K562 (cell line): ENCODE results near the gene LPGAT1. TPM values are rescaled to one million over a fixed set of nuclear protein-coding genes. Genes with fewer than 3 reads are reported as not detected.
A peak's percentile ranks its signal among the peaks of the same experiment; 100 is the strongest.

Experiments
- ATAC-seq: fragments of 200-7000 bp; cut with Tn5 transposase; 3 replicates; pipeline ENCODE4 v1.9.1; 2020; ENCODE audit warnings: moderate library complexity
- BruUV-seq: library from RNA; stranded (reverse); fragments of 400-500 nt; replicated peaks from 2 replicates; lab custom pipeline; 2021; lab: Mats Ljungman, UMichigan
- CTCF ChIA-PET: fragments of 300-600 bp; formaldehyde crosslinking; extraction: SDS; loops from one replicate; lab custom pipeline; 2021; ENCODE audit warnings: low intra/inter-chr PET ratio; lab: Yijun Ruan, JAX
- POLR2A ChIA-PET: fragments of 300-600, 350-650 bp; sonication (Branson Sonifier 250); formaldehyde crosslinking; extraction: SDS; loops from one replicate; lab custom pipeline; 2021; ENCODE audit warnings: antibody characterized with exemption, inconsistent platforms; lab: Yijun Ruan, JAX
- DNase-seq, 4 experiments: peaks; one replicate each; pipeline versions ENCODE4 v3.0.0 to v3.0.0-alpha.2; 2011 to 2018; ENCODE audit warnings: low spot score in 3 of 4, mixed read lengths in 3 of 4; ENCODE audit errors: extremely low read depth in 1 of 4
- FAIRE-seq: peaks from 2 replicates; lab custom pipeline; 2011; peaks lifted over from hg19 to GRCh38; lab: Jason Lieb, UNC
- H2AFZ ChIP-seq: 2 replicates; pipeline ENCODE4 v1.6.0; 2011; ENCODE audit warnings: low read depth, low read length, control low read depth, inconsistent platforms
- H3K27ac ChIP-seq: fragments of 200-600 bp; 3 replicates; pipeline ENCODE4 v1.8.0; 2011; ENCODE audit warnings: low read depth, mild to moderate bottlenecking, control low read depth, inconsistent platforms, low read length, moderate library complexity, mixed read lengths; ENCODE audit errors: extremely low read depth
- H3K27me3 ChIP-seq, 2 experiments: fragments of 300-600 bp in 1 of 2; 2 replicates in 1 of 2; 3 replicates in 1 of 2; pipeline versions ENCODE4 v1.6.0 to v1.8.0; 2011; ENCODE audit warnings: inconsistent platforms in 2 of 2, low read length in 2 of 2, mild to moderate bottlenecking in 1 of 2, mixed read lengths in 1 of 2, moderate library complexity in 1 of 2; ENCODE audit not compliant: control insufficient read depth in 2 of 2, insufficient read depth in 2 of 2
- H3K36me3 ChIP-seq: fragments of 300-600 bp; 3 replicates; pipeline ENCODE4 v1.8.0; 2011; ENCODE audit warnings: mild to moderate bottlenecking, low read length, inconsistent platforms; ENCODE audit not compliant: control insufficient read depth, insufficient read depth
- H3K4me1 ChIP-seq, 2 experiments: fragments of 200-600 bp in 1 of 2; replicated peaks in 1 of 2; 2 replicates in 1 of 2; 3 replicates in 1 of 2; pipeline versions ENCODE4 v1.5.1 to v1.8.0; 2011; ENCODE audit warnings: inconsistent platforms in 2 of 2, low read length in 2 of 2, mild to moderate bottlenecking in 1 of 2, mixed read lengths in 1 of 2, moderate library complexity in 1 of 2; ENCODE audit not compliant: control insufficient read depth in 2 of 2, insufficient read depth in 2 of 2
- H3K4me2 ChIP-seq: 2 replicates; pipeline ENCODE4 v1.6.1; 2011; ENCODE audit warnings: low read length, control low read depth, inconsistent platforms, mixed read lengths; ENCODE audit not compliant: insufficient read depth
- H3K4me3 ChIP-seq: fragments of 200-600 bp; sonication (generic), shearing (Covaris generic); 2 replicates; pipeline ENCODE4 v1.5.1; 2016; ENCODE audit warnings: control low read depth, inconsistent platforms
- H3K79me2 ChIP-seq: fragments of 200-600 bp; 3 replicates; pipeline ENCODE4 v1.8.0; 2011; ENCODE audit warnings: low read length, inconsistent platforms; ENCODE audit not compliant: control insufficient read depth, insufficient read depth
- H3K9ac ChIP-seq, 2 experiments: 2 replicates each; pipeline versions ENCODE4 v1.6.0 to v1.6.1; 2011; ENCODE audit warnings: low read depth in 2 of 2, low read length in 2 of 2, control low read depth in 1 of 2, inconsistent platforms in 1 of 2, mild to moderate bottlenecking in 1 of 2, mixed read lengths in 1 of 2; ENCODE audit not compliant: insufficient read depth in 1 of 2
- H3K9me1 ChIP-seq: one replicate; pipeline ENCODE4 v1.6.0; 2011; ENCODE audit warnings: inconsistent platforms, mild to moderate bottlenecking, low read length, moderate library complexity; ENCODE audit not compliant: control insufficient read depth, insufficient read depth
- H3K9me3 ChIP-seq: replicated peaks from 2 replicates; pipeline ENCODE4 v1.5.1; 2011; ENCODE audit warnings: low read depth, low read length, inconsistent platforms; ENCODE audit not compliant: control insufficient read depth, insufficient read depth
- H4K20me1 ChIP-seq: replicated peaks from 2 replicates; pipeline ENCODE4 v1.6.1; 2011; ENCODE audit warnings: low read length, inconsistent platforms, mixed read lengths; ENCODE audit not compliant: control insufficient read depth, insufficient read depth
- ARHGAP35 ChIP-seq: fragments of 450-650 bp; IDR thresholded peaks from 2 replicates; pipeline ENCODE4 v1.6.1; 2018; ENCODE audit not compliant: partially characterized antibody
- CBFA2T3 ChIP-seq: fragments of 450-650 bp; IDR thresholded peaks from 2 replicates; pipeline ENCODE4 v1.6.1; 2017
- CTBP1 ChIP-seq: fragments of 450-650 bp; IDR thresholded peaks from 2 replicates; pipeline ENCODE4 v1.6.1; 2016; ENCODE audit warnings: borderline replicate concordance
- DNMT1 ChIP-seq: fragments of 450-650 bp; IDR thresholded peaks from 2 replicates; pipeline ENCODE4 v1.6.1; 2016; ENCODE audit warnings: antibody characterized with exemption, mild to moderate bottlenecking
- HINFP ChIP-seq: fragments of 450-650 bp; conservative IDR thresholded peaks from 2 replicates; pipeline ENCODE4 v1.6.1; 2016; ENCODE audit warnings: missing genetic modification characterization, low read depth, mild to moderate bottlenecking, control low read depth, missing compliant biosample characterization
- MAFG ChIP-seq: fragments of 450-650 bp; conservative IDR thresholded peaks from 2 replicates; pipeline ENCODE4 v1.6.1; 2016; ENCODE audit warnings: missing genetic modification characterization, missing compliant biosample characterization
- MECOM ChIP-seq: fragments of 250-450 bp; sonication (Bioruptor Pico); IDR thresholded peaks from 2 replicates; pipeline ENCODE4 v1.8.0; 2022; ENCODE audit warnings: inconsistent platforms
- POLR2H ChIP-seq: IDR thresholded peaks from 2 replicates; pipeline ENCODE4 v1.6.1; 2016; ENCODE audit warnings: missing genetic modification characterization, low read depth, mild to moderate bottlenecking, control low read depth, missing compliant biosample characterization, moderate library complexity
- SETDB1 ChIP-seq: IDR thresholded peaks from one replicate; pipeline ENCODE4 v1.6.1; 2012; ENCODE audit warnings: low read length, control low read depth, inconsistent platforms
- TRIM24 ChIP-seq, 2 experiments: fragments of 450-650 bp; IDR thresholded peaks; 2 replicates each; pipeline ENCODE4 v1.6.1; 2016
- ZNF175 ChIP-seq: fragments of 200-800 bp; sonication (Bioruptor generic); IDR thresholded peaks from 2 replicates; pipeline ENCODE4 v1.6.1; 2016; ENCODE audit warnings: low read depth, mild to moderate bottlenecking, missing genetic modification characterization, missing compliant biosample characterization
- ZNF232 ChIP-seq: sonication (generic); formaldehyde crosslinking; IDR thresholded peaks from 2 replicates; pipeline ENCODE4 v1.8.0; 2022; ENCODE audit warnings: mild to moderate bottlenecking, missing genetic modification reagents
- ZNF311 ChIP-seq: fragments of 250-450 bp; sonication (Bioruptor Pico); IDR thresholded peaks from 2 replicates; pipeline ENCODE4 v1.4.0; 2020; ENCODE audit warnings: mild to moderate bottlenecking, moderate library complexity
- WGBS: fragments of 100-300 bp; shearing (Covaris generic); methylation state at CpG from one replicate; pipeline ENCODE4 v1.1.6; 2016; ENCODE audit warnings: low coverage, mixed read lengths; ENCODE audit not compliant: insufficient coverage; ENCODE audit errors: missing lambda C conversion rate; 5-methylcytosine and 5-hydroxymethylcytosine counted together
- in situ Hi-C: fragments of 300-500 bp; cut with MboI; formaldehyde crosslinking; loops from 4 replicates; pipeline ENCODE4 v1.15.0; 2018; ENCODE audit warnings: inconsistent platforms, mixed read lengths
- intact Hi-C: fragments of 100-400 bp; cut with micrococcal nuclease; formaldehyde crosslinking; loops from 2 replicates; pipeline ENCODE4 v1.14.2; 2022
- polyA plus RNA-seq, 8 experiments: library from polyadenylated mRNA; depleted of rRNA in 4 of 8; stranded (reverse) in 5 of 8; unstranded in 3 of 8; fragments of >200 nt; fragmentation: Nextera tagmentation in 2 of 8; fragmentation: Illumina TruSeq in 1 of 8; extraction: Ambion mirVana in 2 of 8; extraction: Trizol in 1 of 8; gene quantifications; 2 replicates each; pipeline versions ENCODE4 v1.2.1 to v1.2.3, GENCODE V29; 2011 to 2014; ENCODE audit warnings: inconsistent platforms in 1 of 8, missing spikeins in 1 of 8
- total RNA-seq, 7 experiments: library from RNA; depleted of rRNA in 6 of 7; stranded (reverse); fragments of >200 nt in 6 of 7; fragmentation: Illumina TruSeq in 2 of 7; extraction: Trizol in 2 of 7; gene quantifications; 2 replicates each; pipeline versions ENCODE4 v1.2.1 to v1.2.3, GENCODE V29; 2011 to 2021; ENCODE audit warnings: low replicate concordance in 1 of 7
- TF ChIP-seq, protein P1 (sequence below), 2 experiments: fragments of 250-450 bp in 1 of 2; fragments of 450-650 bp in 1 of 2; sonication (Bioruptor Pico) in 1 of 2; IDR thresholded peaks; 2 replicates each; pipeline versions ENCODE4 v1.6.1 to v1.8.0; 2016 to 2021; ENCODE audit warnings: mild to moderate bottlenecking in 2 of 2, moderate library complexity in 2 of 2, missing compliant biosample characterization in 1 of 2, missing genetic modification characterization in 1 of 2
- TF ChIP-seq, protein P2 (sequence below): fragments of 200-800 bp; sonication (Bioruptor generic); IDR thresholded peaks from 2 replicates; pipeline ENCODE4 v1.6.1; 2016; ENCODE audit warnings: missing genetic modification characterization, missing compliant biosample characterization

Gene LPGAT1
- total and polyA plus RNA-seq, 9 of the 15 experiments (the other 6 are each of a cell fraction or from before 2014, with no cell fraction given) = 5.7 to 31.4 (median 16.3) TPM

DNA sequence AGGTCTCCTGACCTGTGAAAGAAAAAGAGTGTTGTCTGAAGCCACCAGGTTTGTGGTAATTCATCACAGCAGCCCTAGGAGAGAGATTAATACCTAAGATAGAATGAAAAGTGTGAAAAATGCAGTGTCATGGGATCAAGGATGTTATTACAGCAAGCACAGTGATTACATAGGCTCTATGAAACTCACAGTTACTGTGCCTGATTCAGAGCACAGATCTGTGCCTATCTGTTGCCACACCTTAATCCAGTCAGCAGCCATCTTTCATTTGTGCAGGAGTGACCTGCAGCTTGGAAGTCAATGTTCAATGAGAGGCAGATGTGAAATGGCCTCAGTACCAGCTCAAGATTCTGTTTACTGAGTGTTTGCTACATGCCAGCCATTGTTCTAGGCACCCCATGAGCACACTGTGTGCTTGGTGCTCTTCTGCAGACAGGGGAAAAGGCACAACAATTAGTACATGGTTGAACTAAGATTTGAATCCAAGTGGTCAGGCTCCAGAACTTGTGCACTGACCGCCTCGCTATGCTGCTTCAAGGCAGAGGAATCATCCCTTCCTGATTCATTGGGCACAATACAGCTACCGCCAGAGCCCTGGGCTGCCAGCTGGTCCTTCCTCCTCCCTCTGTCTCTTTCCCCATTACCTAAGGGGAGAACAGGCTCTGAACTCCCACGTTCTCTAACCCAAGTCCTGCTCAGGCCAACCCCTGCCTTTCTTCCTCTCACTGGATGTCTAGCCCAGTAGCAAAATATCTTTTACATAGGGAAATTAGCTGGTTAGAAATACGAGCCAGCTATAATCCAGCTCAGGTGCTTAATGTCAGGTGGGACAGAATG is 98.9 kb downstream of the LPGAT1 start:
- no peaks in the 10 kb centered on the region for H3K9me1 ChIP-seq
- peak; percentile 48 for FAIRE-seq
- no peak overlapping the region for H3K4me2 ChIP-seq
- H3K4me1 ChIP-seq = peaks cover 11 to 31% of the 10 kb centered on the region in 2 experiments
- H4K20me1 ChIP-seq = no peaks in the 10 kb centered on the region
- intact Hi-C loops = no loop called here
- peak overlapping the region; percentile 28; the same call in 1 of the 2 replicates for H2AFZ ChIP-seq
- 32% methylated on average over 5 of the region's 5 CpGs for WGBS
- H3K9ac ChIP-seq = peak overlapping the region in 1 of 2 experiments; percentile 11; a peak in 1 of 4 replicates
- H3K27me3 ChIP-seq = no peaks in the 10 kb centered on the region
- peak; percentile 55 for ATAC-seq
- H3K27ac ChIP-seq = no peak overlapping the region
- no peaks in the 10 kb centered on the region for H3K79me2 ChIP-seq
- no TSS peak for BruUV-seq
- POLR2A ChIA-PET = interaction anchor here (1.5 kb wide), 1 partner anchor 9 kb away, joined by 7 read pairs; no protein-coding TSS in a partner anchor
- in situ Hi-C loops = no loop called here
- CTCF ChIA-PET = interaction anchor here (0.5 kb wide), 1 partner anchor 61 kb away, joined by 4 read pairs; no protein-coding TSS in a partner anchor
- peak in 1 of 4 experiments; percentile 44 for DNase-seq
- H3K36me3 ChIP-seq = no peaks in the 10 kb centered on the region
- no peaks in the 10 kb centered on the region for H3K9me3 ChIP-seq
- H3K4me3 ChIP-seq = no peak overlapping the region
- TF ChIP-seq ZNF175 (CRISPR knock-in tag) (no peak), CTBP1 (no peak), HINFP (no peak), ZNF232 (no peak), ARHGAP35 (no peak), DNMT1 (no peak), POLR2H (no peak), MECOM (CRISPR knock-in tag) (no peak), ZNF311 (CRISPR knock-in tag) (no peak), CBFA2T3 (peak; percentile 59), MAFG (tag) (peak; percentile 97), SETDB1 (no peak), TRIM24 (IDR thresholded peaks at IDR 0.05) (0 out of 4 replicates have a peak, but pooled peaks of 1 of the 2 experiments have one; percentile 21)
- TF ChIP-seq, protein P1, sequence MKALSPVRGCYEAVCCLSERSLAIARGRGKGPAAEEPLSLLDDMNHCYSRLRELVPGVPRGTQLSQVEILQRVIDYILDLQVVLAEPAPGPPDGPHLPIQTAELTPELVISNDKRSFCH (CRISPR knock-in tag; IDR thresholded peaks at IDR 0.05) = no peak
- TF ChIP-seq, protein P1 (tag; IDR thresholded peaks at IDR 0.05) = no peak
- TF ChIP-seq, protein P2, sequence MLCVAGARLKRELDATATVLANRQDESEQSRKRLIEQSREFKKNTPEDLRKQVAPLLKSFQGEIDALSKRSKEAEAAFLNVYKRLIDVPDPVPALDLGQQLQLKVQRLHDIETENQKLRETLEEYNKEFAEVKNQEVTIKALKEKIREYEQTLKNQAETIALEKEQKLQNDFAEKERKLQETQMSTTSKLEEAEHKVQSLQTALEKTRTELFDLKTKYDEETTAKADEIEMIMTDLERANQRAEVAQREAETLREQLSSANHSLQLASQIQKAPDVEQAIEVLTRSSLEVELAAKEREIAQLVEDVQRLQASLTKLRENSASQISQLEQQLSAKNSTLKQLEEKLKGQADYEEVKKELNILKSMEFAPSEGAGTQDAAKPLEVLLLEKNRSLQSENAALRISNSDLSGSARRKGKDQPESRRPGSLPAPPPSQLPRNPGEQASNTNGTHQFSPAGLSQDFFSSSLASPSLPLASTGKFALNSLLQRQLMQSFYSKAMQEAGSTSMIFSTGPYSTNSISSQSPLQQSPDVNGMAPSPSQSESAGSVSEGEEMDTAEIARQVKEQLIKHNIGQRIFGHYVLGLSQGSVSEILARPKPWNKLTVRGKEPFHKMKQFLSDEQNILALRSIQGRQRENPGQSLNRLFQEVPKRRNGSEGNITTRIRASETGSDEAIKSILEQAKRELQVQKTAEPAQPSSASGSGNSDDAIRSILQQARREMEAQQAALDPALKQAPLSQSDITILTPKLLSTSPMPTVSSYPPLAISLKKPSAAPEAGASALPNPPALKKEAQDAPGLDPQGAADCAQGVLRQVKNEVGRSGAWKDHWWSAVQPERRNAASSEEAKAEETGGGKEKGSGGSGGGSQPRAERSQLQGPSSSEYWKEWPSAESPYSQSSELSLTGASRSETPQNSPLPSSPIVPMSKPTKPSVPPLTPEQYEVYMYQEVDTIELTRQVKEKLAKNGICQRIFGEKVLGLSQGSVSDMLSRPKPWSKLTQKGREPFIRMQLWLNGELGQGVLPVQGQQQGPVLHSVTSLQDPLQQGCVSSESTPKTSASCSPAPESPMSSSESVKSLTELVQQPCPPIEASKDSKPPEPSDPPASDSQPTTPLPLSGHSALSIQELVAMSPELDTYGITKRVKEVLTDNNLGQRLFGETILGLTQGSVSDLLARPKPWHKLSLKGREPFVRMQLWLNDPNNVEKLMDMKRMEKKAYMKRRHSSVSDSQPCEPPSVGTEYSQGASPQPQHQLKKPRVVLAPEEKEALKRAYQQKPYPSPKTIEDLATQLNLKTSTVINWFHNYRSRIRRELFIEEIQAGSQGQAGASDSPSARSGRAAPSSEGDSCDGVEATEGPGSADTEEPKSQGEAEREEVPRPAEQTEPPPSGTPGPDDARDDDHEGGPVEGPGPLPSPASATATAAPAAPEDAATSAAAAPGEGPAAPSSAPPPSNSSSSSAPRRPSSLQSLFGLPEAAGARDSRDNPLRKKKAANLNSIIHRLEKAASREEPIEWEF (CRISPR knock-in tag) = no peak
